CD4-positive, alpha-beta T cell treated with Interleukin-4 for 1 hour (primary cell): ENCODE results near the gene SRR.

Experiments used
- DNase-seq, 2 donors: peaks; one replicate each; pipeline ENCODE4 v3.0.0-alpha.2; 2020 to 2022

Gene SRR

GRCh38 chr17:2373179-2373578, 69.4 kb downstream of the SRR start:
- DNase-seq: no peak
